Astrocyte (in vitro differentiated cells and primary cell): ENCODE measurements around the gene TTYH1.

ENCODE experiments used
- CTCF ChIP-seq: IDR thresholded peaks from 2 replicates; pipeline ENCODE4 v1.5.1; 2011; ENCODE audit warnings: low read depth, mild to moderate bottlenecking, inconsistent platforms, low read length, moderate library complexity; ENCODE audit not compliant: insufficient read depth
- EZH2 ChIP-seq: IDR thresholded peaks from 2 replicates; pipeline ENCODE4 v1.6.1; 2012; ENCODE audit warnings: mild to moderate bottlenecking, low read length, inconsistent platforms; ENCODE audit not compliant: insufficient read depth

DNA sequence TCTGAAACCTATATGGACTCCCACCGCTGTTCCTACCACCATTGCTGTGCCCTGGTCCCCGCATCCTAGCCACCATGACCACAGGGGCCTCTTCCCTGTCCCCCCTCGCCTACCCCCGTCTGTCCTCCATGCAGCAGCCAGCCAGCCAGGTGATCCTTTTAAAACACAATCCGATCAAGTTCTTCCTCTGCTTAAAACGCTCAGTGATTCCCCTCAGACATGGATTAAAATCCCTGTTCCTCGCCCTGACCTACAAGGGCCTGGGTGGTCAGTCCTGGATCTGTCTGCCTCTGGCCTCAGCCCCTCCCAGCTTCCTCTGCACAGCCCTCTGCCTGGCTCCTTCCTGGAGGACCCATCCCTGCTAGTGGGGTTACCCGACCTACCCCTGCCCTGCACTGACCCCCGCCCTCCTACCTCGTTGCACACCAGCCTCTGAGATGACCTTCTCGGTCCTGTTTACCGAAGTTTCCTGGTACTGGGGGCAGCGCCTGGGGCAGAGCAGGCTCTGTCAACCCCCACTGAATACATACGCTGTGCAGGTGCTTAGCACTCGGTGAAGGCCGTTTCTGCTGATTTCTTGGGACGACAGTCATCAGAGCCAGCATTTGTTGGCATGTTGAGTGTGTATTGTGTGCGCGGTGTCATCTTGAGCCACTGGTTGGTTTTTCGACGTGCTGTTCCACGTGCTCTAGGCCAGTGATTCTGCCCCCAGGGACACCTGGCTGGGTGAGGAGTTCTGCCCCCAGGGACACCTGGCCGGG lies 19.0 kb downstream of the TTYH1 start:
- TF ChIP-seq CTCF (no peak), EZH2 (no peak)
